ENCODE results near the gene CAMTA1.

Gene CAMTA1

GRCh38 chr1:7495962-7496361 lies 710.7 kb downstream of the CAMTA1 start:
- peaks cover 13% of the 10 kb centered on the region for H3K4me1 ChIP-seq (ENCODE audit: insufficient read depth, low read length)

DNA sequence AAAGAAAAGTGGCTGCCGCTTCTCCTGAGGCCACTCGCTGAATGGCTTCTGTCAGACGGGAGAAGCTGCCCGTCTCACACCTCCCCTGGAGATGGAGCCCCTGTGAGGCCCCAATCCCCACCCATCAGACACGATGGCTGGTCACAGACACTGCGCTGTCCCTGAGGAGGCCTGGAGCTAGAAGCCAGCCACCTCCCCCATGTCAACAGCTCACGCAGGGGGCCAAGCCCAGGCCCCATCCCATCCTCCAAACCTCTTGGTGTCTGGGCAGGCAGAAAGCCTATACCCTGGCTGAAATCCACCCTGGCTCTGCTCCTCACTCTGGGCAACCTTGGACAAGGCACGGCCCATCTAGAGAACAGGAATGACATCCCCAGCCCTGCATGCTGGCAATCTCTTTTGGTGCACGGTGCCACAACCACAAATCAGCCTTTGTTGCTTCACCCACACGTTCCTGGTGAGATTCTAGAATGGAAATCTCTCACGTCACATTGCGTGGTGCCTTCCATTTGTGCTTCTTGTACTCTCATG lies 711.9 kb downstream of the CAMTA1 start:
- Histone ChIP-seq H3K36me3 (ENCODE audit: insufficient read depth, low read length) (no peaks in the 10 kb centered on the region), H3K4me1 (ENCODE audit: insufficient read depth, low read length) (peaks cover under 1% of the 10 kb centered on the region), H3K4me3 (ENCODE audit: low read depth in 1 of 2, low read length in 2 of 2) (no peak overlapping the region), H3K27ac (ENCODE audit: low read depth, low read length) (no peak overlapping the region), H3K9me3 (ENCODE audit: low read length) (no peaks in the 10 kb centered on the region), H3K27me3 (ENCODE audit: control insufficient read depth in 1 of 2, insufficient read depth in 2 of 2, low read length in 2 of 2) (peaks cover 0 to 3% of the 10 kb centered on the region in 2 donors), H3K9ac (ENCODE audit: low read length) (no peak overlapping the region)

More at GRCh38 chr1:7495962-7496361, 710.7 kb downstream of the CAMTA1 start:
- Histone ChIP-seq H3K27me3 (ENCODE audit: control insufficient read depth in 1 of 2, insufficient read depth in 2 of 2, low read length in 2 of 2) (peaks cover 0 to 3% of the 10 kb centered on the region in 2 donors), H3K27ac (ENCODE audit: low read depth, low read length) (no peak overlapping the region), H3K36me3 (ENCODE audit: insufficient read depth, low read length) (no peaks in the 10 kb centered on the region), H3K9ac (ENCODE audit: low read length) (no peak overlapping the region), H3K4me3 (ENCODE audit: low read depth in 1 of 2, low read length in 2 of 2) (no peak overlapping the region), H3K9me3 (ENCODE audit: low read length) (no peaks in the 10 kb centered on the region)

- Histone ChIP-seq H3K4me1 (ENCODE audit: insufficient read depth, low read length) (no peaks in the 10 kb centered on the region), H3K9ac (ENCODE audit: low read length) (no peak overlapping the region), H3K36me3 (ENCODE audit: insufficient read depth, low read length) (no peaks in the 10 kb centered on the region), H3K4me3 (ENCODE audit: low read depth in 1 of 2, low read length in 2 of 2) (no peak overlapping the region), H3K9me3 (ENCODE audit: low read length) (no peaks in the 10 kb centered on the region), H3K27ac (ENCODE audit: low read depth, low read length) (no peak overlapping the region), H3K27me3 (ENCODE audit: control insufficient read depth in 1 of 2, insufficient read depth in 2 of 2, low read length in 2 of 2) (no peaks in the 10 kb centered on the region)
Measured at GRCh38 chr1:7500381-7501083, 715.3 kb downstream of the CAMTA1 start.

DNA sequence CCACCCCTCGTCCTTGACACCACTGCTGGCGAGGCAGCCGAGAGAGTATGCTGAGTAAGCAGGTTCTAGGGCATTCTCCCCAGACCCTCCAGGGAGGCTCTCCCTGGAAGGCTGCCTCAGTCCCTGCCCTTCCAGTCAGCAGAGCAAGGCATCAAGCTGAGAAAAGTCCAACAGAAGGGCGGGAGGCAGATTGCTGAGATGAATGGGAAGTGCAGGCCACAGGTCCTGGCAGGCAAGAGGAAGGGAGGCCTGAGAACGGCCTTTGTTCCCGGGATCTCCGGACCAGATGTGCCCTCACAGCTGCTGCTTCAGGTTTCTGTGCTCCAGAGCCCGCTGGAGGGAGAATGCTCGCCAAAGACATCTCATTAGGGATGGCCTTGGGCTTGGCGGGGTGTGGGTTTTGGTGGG lies 715.8 kb downstream of the CAMTA1 start:
- Histone ChIP-seq H3K27me3 (ENCODE audit: control insufficient read depth in 1 of 2, insufficient read depth in 2 of 2, low read length in 2 of 2) (no peaks in the 10 kb centered on the region), H3K9me3 (ENCODE audit: low read length) (no peaks in the 10 kb centered on the region), H3K27ac (ENCODE audit: low read depth, low read length) (no peak overlapping the region), H3K9ac (ENCODE audit: low read length) (no peak overlapping the region), H3K4me3 (ENCODE audit: low read depth in 1 of 2, low read length in 2 of 2) (no peak overlapping the region), H3K36me3 (ENCODE audit: insufficient read depth, low read length) (no peaks in the 10 kb centered on the region), H3K4me1 (ENCODE audit: insufficient read depth, low read length) (no peaks in the 10 kb centered on the region)

- Histone ChIP-seq H3K4me1 (ENCODE audit: insufficient read depth, low read length) (no peaks in the 10 kb centered on the region), H3K9ac (ENCODE audit: low read length) (no peak overlapping the region), H3K27ac (ENCODE audit: low read depth, low read length) (no peak overlapping the region), H3K27me3 (ENCODE audit: control insufficient read depth in 1 of 2, insufficient read depth in 2 of 2, low read length in 2 of 2) (no peaks in the 10 kb centered on the region), H3K36me3 (ENCODE audit: insufficient read depth, low read length) (no peaks in the 10 kb centered on the region), H3K9me3 (ENCODE audit: low read length) (no peaks in the 10 kb centered on the region), H3K4me3 (ENCODE audit: low read depth in 1 of 2, low read length in 2 of 2) (no peak overlapping the region)
Measured at GRCh38 chr1:7501723-7502603, 716.7 kb downstream of the CAMTA1 start.

GRCh38 chr1:7503691-7504437 lies 718.6 kb downstream of the CAMTA1 start:
- Histone ChIP-seq H3K27me3 (ENCODE audit: control insufficient read depth in 1 of 2, insufficient read depth in 2 of 2, low read length in 2 of 2) (no peaks in the 10 kb centered on the region), H3K4me3 (ENCODE audit: low read depth in 1 of 2, low read length in 2 of 2) (no peak overlapping the region), H3K9ac (ENCODE audit: low read length) (no peak overlapping the region), H3K27ac (ENCODE audit: low read depth, low read length) (no peak overlapping the region), H3K4me1 (ENCODE audit: insufficient read depth, low read length) (peaks cover 11% of the 10 kb centered on the region), H3K36me3 (ENCODE audit: insufficient read depth, low read length) (no peaks in the 10 kb centered on the region), H3K9me3 (ENCODE audit: low read length) (no peaks in the 10 kb centered on the region)

GRCh38 chr1:7504438-7504720 lies 719.1 kb downstream of the CAMTA1 start:
- H3K27ac ChIP-seq (ENCODE audit: low read depth, low read length), result no peak overlapping the region
- no peaks in the 10 kb centered on the region for H3K27me3 ChIP-seq (ENCODE audit: control insufficient read depth in 1 of 2, insufficient read depth in 2 of 2, low read length in 2 of 2)
- H3K4me3 ChIP-seq (ENCODE audit: low read depth in 1 of 2, low read length in 2 of 2), result no peak overlapping the region
- no peak overlapping the region for H3K9ac ChIP-seq (ENCODE audit: low read length)
- peaks cover 14% of the 10 kb centered on the region for H3K4me1 ChIP-seq (ENCODE audit: insufficient read depth, low read length)
- no peaks in the 10 kb centered on the region for H3K9me3 ChIP-seq (ENCODE audit: low read length)
- no peaks in the 10 kb centered on the region for H3K36me3 ChIP-seq (ENCODE audit: insufficient read depth, low read length)

DNA sequence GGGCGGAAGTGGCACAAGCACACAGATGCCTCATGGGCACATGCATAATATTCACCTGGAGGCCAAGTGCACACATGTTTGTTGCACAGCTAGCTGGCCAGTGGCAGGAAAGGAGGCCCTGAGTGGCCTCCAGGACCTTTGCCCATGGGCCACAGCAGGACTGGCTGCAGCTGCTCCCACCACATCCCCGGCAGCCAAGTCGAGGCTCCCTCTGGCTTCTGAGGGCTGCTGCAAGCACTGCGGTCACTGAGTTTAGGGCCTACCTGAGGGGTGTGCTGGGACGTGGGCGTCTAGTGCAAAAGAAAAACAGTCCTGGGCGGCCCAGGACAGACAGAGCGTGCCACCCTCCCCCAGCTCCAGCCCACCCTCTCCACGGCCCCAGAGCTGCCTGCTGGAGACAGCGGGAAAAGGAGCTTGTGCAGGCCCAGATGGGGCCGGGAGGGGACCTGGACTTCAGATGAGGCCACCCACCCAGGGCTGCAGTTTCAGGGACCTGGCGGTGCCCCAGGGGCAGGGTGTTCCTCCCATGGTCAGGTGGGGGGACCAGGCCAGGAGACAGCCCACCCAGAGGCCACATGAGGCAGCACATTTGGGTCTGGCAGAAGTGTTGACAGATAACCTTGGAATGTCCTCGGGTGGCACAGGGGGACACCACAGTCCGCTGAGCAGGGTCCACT lies 720.0 kb downstream of the CAMTA1 start:
- no peaks in the 10 kb centered on the region for H3K36me3 ChIP-seq (ENCODE audit: insufficient read depth, low read length)
- no peak overlapping the region for H3K27ac ChIP-seq (ENCODE audit: low read depth, low read length)
- H3K4me1 ChIP-seq (ENCODE audit: insufficient read depth, low read length), result peaks cover 19% of the 10 kb centered on the region
- H3K4me3 ChIP-seq (ENCODE audit: low read depth in 1 of 2, low read length in 2 of 2), result no peak overlapping the region
- no peaks in the 10 kb centered on the region for H3K9me3 ChIP-seq (ENCODE audit: low read length)
- H3K27me3 ChIP-seq (ENCODE audit: control insufficient read depth in 1 of 2, insufficient read depth in 2 of 2, low read length in 2 of 2), result no peaks in the 10 kb centered on the region
- no peak overlapping the region for H3K9ac ChIP-seq (ENCODE audit: low read length)

GRCh38 chr1:7505771-7506453 lies 720.7 kb downstream of the CAMTA1 start:
- peaks cover 19% of the 10 kb centered on the region for H3K4me1 ChIP-seq (ENCODE audit: insufficient read depth, low read length)
- H3K27ac ChIP-seq (ENCODE audit: low read depth, low read length), result no peak overlapping the region
- H3K9ac ChIP-seq (ENCODE audit: low read length), result no peak overlapping the region

DNA sequence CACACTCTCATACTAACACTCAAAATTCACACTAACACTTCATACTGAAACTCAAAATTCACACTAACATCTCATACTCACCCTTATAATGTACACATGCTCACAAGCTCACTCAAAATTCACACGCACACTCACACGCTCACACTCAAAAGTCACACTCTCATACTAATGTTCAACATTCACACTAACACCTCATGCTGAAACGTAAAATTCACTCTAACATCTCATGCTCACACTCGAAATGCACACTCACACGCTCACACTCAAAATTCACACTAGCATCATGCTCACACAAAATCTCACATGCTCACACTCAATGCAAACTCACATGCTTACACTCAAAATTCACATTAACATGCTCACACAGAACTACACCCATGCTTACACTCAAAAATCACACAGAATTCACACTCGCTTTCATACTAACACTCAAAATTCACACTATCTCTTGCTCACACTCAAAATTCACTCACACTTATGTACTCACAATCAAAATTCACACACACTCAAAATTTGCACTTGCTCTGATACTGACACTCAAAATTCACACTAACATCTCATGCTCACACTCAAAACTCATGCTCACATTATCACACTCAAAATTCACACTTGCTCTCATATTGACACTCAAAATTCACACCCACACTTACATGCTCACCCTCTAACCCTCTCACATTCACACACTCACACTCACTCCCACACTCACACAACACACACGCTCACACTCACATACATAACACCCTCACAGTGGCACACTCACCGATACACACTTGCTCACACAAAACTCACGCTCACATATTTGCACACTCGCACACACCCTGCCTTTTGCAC lies 721.4 kb downstream of the CAMTA1 start:
- H3K4me3 ChIP-seq (ENCODE audit: low read depth in 1 of 2, low read length in 2 of 2), result no peak overlapping the region
- H3K4me1 ChIP-seq (ENCODE audit: insufficient read depth, low read length), result peaks cover 19% of the 10 kb centered on the region
- no peak overlapping the region for H3K9ac ChIP-seq (ENCODE audit: low read length)
- no peak overlapping the region for H3K27ac ChIP-seq (ENCODE audit: low read depth, low read length)
- H3K36me3 ChIP-seq (ENCODE audit: insufficient read depth, low read length), result no peaks in the 10 kb centered on the region
- no peaks in the 10 kb centered on the region for H3K27me3 ChIP-seq (ENCODE audit: control insufficient read depth in 1 of 2, insufficient read depth in 2 of 2, low read length in 2 of 2)
- no peaks in the 10 kb centered on the region for H3K9me3 ChIP-seq (ENCODE audit: low read length)

More at GRCh38 chr1:7505771-7506453, 720.7 kb downstream of the CAMTA1 start:
- Histone ChIP-seq H3K4me3 (ENCODE audit: low read depth in 1 of 2, low read length in 2 of 2) (no peak overlapping the region), H3K27me3 (ENCODE audit: control insufficient read depth in 1 of 2, insufficient read depth in 2 of 2, low read length in 2 of 2) (no peaks in the 10 kb centered on the region), H3K36me3 (ENCODE audit: insufficient read depth, low read length) (no peaks in the 10 kb centered on the region), H3K9me3 (ENCODE audit: low read length) (no peaks in the 10 kb centered on the region)

All from muscle layer of colon (tissue), 2 donors.